Measurements from ENCODE around the gene NPB.

The NPB gene

GRCh38 chr17:81868674-81869220 lies 33.3 kb upstream of the NPB start (continued):
- TF ChIP-seq SP2 (tag by site-specific recombination; IDR thresholded peaks at IDR 0.05) (peak; percentile 65), ZNF449 (tag by site-specific recombination; IDR thresholded peaks at IDR 0.05) (no peak), ZNF600 (tag by site-specific recombination; IDR thresholded peaks at IDR 0.05) (no peak), ZNF132 (tag by site-specific recombination; IDR thresholded peaks at IDR 0.05; ENCODE audit: borderline replicate concordance) (no peak), ZNF629 (tag by site-specific recombination; IDR thresholded peaks at IDR 0.05) (peak; percentile 12; the same call in 1 of the 2 replicates), ZNF433 (tag by site-specific recombination; IDR thresholded peaks at IDR 0.05; ENCODE audit: low read depth) (no peak), ZNF16 (tag by site-specific recombination; IDR thresholded peaks at IDR 0.05; ENCODE audit: low read depth) (no peak), ZNF529 (tag by site-specific recombination; IDR thresholded peaks at IDR 0.05; ENCODE audit: insufficient replicate concordance) (no peak), ZFP69B (tag by site-specific recombination; IDR thresholded peaks at IDR 0.05) (peak; percentile 82), SP7 (tag by site-specific recombination; IDR thresholded peaks at IDR 0.05) (0 out of 2 replicates have a peak, but pooled peaks have one; percentile 7), ZNF843 (tag by site-specific recombination; IDR thresholded peaks at IDR 0.05) (no peak), ZNF37A (tag by site-specific recombination; IDR thresholded peaks at IDR 0.05) (no peak), SP3 (tag by site-specific recombination; IDR thresholded peaks at IDR 0.05) (peak; percentile 49), ZNF560 (tag by site-specific recombination; IDR thresholded peaks at IDR 0.05; ENCODE audit: borderline replicate concordance) (no peak)
- TF ChIP-seq, protein P1, sequence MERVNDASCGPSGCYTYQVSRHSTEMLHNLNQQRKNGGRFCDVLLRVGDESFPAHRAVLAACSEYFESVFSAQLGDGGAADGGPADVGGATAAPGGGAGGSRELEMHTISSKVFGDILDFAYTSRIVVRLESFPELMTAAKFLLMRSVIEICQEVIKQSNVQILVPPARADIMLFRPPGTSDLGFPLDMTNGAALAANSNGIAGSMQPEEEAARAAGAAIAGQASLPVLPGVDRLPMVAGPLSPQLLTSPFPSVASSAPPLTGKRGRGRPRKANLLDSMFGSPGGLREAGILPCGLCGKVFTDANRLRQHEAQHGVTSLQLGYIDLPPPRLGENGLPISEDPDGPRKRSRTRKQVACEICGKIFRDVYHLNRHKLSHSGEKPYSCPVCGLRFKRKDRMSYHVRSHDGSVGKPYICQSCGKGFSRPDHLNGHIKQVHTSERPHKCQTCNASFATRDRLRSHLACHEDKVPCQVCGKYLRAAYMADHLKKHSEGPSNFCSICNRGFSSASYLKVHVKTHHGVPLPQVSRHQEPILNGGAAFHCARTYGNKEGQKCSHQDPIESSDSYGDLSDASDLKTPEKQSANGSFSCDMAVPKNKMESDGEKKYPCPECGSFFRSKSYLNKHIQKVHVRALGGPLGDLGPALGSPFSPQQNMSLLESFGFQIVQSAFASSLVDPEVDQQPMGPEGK (tag by site-specific recombination; IDR thresholded peaks at IDR 0.05), result no peak; the same call in 1 of the 2 replicates
- TF ChIP-seq, protein P2, sequence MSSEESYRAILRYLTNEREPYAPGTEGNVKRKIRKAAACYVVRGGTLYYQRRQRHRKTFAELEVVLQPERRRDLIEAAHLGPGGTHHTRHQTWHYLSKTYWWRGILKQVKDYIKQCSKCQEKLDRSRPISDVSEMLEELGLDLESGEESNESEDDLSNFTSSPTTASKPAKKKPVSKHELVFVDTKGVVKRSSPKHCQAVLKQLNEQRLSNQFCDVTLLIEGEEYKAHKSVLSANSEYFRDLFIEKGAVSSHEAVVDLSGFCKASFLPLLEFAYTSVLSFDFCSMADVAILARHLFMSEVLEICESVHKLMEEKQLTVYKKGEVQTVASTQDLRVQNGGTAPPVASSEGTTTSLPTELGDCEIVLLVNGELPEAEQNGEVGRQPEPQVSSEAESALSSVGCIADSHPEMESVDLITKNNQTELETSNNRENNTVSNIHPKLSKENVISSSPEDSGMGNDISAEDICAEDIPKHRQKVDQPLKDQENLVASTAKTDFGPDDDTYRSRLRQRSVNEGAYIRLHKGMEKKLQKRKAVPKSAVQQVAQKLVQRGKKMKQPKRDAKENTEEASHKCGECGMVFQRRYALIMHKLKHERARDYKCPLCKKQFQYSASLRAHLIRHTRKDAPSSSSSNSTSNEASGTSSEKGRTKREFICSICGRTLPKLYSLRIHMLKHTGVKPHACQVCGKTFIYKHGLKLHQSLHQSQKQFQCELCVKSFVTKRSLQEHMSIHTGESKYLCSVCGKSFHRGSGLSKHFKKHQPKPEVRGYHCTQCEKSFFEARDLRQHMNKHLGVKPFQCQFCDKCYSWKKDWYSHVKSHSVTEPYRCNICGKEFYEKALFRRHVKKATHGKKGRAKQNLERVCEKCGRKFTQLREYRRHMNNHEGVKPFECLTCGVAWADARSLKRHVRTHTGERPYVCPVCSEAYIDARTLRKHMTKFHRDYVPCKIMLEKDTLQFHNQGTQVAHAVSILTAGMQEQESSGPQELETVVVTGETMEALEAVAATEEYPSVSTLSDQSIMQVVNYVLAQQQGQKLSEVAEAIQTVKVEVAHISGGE (tag by site-specific recombination; conservative IDR thresholded peaks at IDR 0.05; ENCODE audit: low read depth), result peak; percentile 32; the same call in 1 of the 2 replicates
- TF ChIP-seq, protein P3, sequence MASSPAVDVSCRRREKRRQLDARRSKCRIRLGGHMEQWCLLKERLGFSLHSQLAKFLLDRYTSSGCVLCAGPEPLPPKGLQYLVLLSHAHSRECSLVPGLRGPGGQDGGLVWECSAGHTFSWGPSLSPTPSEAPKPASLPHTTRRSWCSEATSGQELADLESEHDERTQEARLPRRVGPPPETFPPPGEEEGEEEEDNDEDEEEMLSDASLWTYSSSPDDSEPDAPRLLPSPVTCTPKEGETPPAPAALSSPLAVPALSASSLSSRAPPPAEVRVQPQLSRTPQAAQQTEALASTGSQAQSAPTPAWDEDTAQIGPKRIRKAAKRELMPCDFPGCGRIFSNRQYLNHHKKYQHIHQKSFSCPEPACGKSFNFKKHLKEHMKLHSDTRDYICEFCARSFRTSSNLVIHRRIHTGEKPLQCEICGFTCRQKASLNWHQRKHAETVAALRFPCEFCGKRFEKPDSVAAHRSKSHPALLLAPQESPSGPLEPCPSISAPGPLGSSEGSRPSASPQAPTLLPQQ (tag by site-specific recombination; IDR thresholded peaks at IDR 0.05), result peak; percentile 19; the same call in 1 of the 2 replicates
